ENCODE data around the gene DDIT3. TPM values are rescaled to one million over a fixed set of nuclear protein-coding genes. Genes with fewer than 3 reads are reported as not detected.
"Not testable (repeated sequence)": the region's sequence is repeated elsewhere in the genome, so short reads cannot be mapped to it uniquely, and the experiment has no call there.

DDIT3 gene
- total RNA-seq, 4 donors from 2014 or later: 27.6 to 58.2 (median 41.6) TPM

DNA sequence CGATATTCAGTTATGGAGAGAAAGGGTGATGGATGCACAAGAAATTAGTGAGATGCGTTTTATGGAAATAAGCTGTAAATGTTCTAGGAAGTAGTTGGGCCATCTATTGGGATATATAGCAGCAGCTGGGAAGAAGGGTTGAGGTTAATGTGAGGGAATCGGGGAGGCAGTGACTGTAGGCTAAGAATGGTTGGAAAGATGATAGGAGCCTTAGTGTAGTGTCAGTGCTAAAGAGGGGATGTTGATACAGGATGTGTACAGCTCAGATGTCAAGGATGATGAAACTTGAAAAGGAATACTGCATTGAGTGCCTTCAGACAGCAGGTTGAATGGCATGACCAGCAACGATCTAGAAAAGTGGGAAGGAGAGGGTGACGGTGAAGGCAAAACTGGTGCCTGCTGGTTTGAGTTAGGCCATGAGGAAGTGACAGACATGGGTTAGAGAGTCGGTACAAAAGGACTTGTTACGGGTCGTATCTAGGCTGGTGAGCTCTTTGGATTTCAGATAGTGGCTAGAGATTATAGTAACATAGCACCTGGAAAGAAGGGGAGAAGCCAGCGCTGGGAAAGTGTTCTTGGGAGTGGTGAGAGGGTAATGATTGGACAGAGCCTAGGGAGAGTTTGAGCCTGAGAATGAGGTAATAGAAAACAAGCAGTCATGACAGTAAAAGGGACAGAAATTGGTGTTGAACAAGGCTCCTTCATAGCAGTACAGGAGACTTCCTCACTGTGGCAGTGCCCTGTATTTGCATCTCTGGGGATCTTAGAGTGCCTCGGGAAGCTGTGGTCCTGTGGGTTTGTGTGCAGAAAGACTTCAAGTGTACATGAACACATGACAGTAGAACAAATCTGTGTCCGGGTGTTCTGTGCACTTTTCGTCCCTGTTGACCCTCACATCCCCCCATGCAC, 22.8 kb downstream of the DDIT3 start:
- TF ChIP-seq, protein P1, sequence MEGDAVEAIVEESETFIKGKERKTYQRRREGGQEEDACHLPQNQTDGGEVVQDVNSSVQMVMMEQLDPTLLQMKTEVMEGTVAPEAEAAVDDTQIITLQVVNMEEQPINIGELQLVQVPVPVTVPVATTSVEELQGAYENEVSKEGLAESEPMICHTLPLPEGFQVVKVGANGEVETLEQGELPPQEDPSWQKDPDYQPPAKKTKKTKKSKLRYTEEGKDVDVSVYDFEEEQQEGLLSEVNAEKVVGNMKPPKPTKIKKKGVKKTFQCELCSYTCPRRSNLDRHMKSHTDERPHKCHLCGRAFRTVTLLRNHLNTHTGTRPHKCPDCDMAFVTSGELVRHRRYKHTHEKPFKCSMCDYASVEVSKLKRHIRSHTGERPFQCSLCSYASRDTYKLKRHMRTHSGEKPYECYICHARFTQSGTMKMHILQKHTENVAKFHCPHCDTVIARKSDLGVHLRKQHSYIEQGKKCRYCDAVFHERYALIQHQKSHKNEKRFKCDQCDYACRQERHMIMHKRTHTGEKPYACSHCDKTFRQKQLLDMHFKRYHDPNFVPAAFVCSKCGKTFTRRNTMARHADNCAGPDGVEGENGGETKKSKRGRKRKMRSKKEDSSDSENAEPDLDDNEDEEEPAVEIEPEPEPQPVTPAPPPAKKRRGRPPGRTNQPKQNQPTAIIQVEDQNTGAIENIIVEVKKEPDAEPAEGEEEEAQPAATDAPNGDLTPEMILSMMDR (IDR thresholded peaks at IDR 0.05): no peak
- TF ChIP-seq POLR2A (IDR thresholded peaks at IDR 0.05): no peak
- H3K4me3 ChIP-seq (ENCODE audit: low read depth, poor library complexity, severe bottlenecking): no peak overlapping the region
- intact Hi-C loops (cut with DNase I; ENCODE audit: low total_unique reads): no loop called here
- DNase-seq (ENCODE audit: low spot score in 2 of 2): no peak
- 92 to 95% methylated on average over 12 of the region's 12 CpGs for WGBS, 2 donors

DNA sequence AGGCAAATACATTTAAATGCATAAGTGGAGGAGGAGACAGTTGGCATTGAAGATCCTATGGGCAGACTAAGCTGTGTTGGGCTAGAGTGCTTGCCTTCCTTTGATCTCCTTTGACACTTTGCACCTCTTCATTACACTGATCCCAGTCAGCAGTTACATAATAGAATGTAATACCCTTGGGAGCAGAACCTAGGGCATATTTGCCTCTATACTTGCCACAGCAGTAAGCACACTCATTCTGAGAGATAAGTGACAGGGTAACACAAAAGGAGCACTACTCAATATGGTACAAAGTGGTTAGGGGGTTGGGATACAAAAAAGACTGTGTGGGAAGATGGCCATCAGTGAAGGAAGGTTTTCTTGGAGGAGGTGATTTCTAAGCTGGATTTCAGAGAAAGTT, 23.5 kb downstream of the DDIT3 start:
- H3K4me3 ChIP-seq (ENCODE audit: low read depth, poor library complexity, severe bottlenecking): no peak overlapping the region
- TF ChIP-seq, protein P1 (IDR thresholded peaks at IDR 0.05): no peak
- no peak for TF ChIP-seq POLR2A (IDR thresholded peaks at IDR 0.05)
- no peak for DNase-seq (ENCODE audit: low spot score in 2 of 2)
- intact Hi-C loops (cut with DNase I; ENCODE audit: low total_unique reads): no loop called here

DNA sequence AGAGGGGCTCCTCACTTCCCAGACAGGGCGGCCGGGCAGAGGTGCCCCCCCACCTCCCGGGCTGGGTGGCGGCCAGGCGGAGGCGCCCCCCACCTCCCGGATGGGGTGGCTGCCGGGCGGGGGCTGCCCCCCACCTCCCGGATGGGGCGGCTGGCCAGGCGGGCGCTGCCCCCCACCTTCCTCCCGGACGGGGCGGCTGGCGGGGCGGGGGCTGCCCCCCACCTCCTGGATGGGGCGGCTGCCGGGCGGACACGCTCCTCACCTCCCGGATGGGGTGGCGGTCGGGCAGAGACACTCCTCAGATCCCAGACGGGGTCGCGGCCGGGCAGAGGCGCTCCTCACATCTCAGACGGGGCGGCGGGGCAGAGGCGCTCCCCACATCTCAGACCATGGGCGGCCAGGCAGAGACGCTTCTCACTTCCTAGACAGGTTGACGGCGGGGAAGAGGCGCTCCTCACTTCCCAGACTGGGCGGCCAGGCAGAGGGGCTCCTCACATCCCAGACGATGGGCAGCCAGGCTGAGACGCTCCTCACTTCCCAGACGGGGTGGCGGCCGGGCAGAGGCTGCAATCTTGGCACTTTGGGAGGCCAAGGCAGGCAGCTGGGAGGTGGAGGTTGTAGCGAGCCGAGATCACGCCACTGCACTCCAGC, 25.1 kb downstream of the DDIT3 start:
- 92 to 93% methylated on average over 12 to 39 of the region's 48 CpGs for WGBS, 2 donors
- intact Hi-C loops (cut with DNase I; ENCODE audit: low total_unique reads); DNase-seq (ENCODE audit: low spot score in 2 of 2); H3K4me3 ChIP-seq (ENCODE audit: low read depth, poor library complexity, severe bottlenecking): not testable (repeated sequence)

DNA sequence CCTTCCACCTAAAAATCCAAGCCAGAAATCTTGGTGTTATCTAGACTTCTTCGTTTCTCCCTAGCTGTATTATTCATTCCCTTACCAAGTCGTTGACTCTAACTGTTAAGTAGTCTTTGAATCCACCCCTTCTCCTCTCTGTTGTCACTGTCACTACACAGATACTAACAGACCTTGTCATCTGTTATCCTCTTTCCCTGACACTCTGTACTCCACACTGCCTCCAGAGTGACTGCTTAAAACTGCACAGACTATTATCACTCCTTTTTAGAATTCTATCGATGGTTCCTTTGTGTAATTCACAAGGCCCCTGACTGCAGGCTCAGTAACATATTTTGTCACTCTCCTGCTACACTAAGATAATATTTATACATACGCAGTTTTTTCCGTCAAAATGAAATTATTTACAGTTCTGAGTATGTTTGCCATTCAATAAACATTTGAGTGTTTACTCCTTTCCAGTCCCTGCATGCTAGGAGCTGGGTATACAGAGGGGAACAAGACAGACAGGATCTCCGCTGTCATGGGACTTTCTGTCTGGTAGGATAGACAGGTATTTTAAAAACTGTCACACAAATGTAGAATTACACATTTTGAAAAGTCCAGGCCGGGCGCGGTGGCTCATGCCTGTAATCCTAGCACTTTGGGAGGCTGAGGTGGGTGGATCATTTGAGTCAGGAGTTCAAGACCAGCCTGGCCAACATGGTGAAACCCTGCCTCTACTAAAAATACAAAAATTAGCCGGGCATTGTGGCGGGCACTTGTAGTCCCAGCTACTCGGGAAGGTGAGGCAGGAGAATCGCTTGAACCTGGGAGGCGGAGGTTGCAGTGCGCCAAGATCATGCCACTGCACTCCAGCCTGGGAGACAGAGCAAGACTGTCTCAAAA, 28.7 kb downstream of the DDIT3 start:
- no peak for TF ChIP-seq POLR2A (IDR thresholded peaks at IDR 0.05)
- TF ChIP-seq, protein P1 (IDR thresholded peaks at IDR 0.05): no peak
- 91 to 93% methylated on average over 15 of the region's 15 CpGs for WGBS, 2 donors
- no peak overlapping the region for H3K4me3 ChIP-seq (ENCODE audit: low read depth, poor library complexity, severe bottlenecking)
- no peak for DNase-seq (ENCODE audit: low spot score in 2 of 2)
- intact Hi-C loops (cut with DNase I; ENCODE audit: low total_unique reads): no loop called here

DNA sequence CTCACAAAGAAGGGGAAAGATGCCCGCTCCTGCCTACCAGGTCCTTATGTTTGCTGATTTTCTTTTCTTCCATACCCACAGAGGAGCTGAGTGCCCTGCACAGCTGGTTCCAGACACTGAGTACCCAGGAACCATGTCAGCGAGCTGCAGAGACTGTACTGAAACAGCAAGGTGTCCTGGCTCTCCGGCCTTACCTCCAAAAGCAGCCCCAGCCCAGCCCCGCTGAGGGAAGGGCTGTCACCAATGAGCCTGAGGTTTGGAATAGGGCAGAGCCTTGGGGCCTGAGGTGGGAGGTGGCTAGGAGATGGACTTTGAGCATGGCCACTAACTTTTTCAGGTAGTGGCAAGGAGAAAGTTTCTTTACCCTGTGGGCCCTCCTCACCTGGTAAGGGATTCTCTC, 30.2 kb downstream of the DDIT3 start:
- TF ChIP-seq, protein P1 (IDR thresholded peaks at IDR 0.05): no peak
- TF ChIP-seq POLR2A (IDR thresholded peaks at IDR 0.05): no peak
- intact Hi-C loops (cut with DNase I; ENCODE audit: low total_unique reads): no loop called here
- 96 to 98% methylated on average over 4 of the region's 4 CpGs for WGBS, 2 donors
- no peak for DNase-seq (ENCODE audit: low spot score in 2 of 2)
- H3K4me3 ChIP-seq (ENCODE audit: low read depth, poor library complexity, severe bottlenecking): no peak overlapping the region
